ENCODE data around the gene LUZP2.

DNA sequence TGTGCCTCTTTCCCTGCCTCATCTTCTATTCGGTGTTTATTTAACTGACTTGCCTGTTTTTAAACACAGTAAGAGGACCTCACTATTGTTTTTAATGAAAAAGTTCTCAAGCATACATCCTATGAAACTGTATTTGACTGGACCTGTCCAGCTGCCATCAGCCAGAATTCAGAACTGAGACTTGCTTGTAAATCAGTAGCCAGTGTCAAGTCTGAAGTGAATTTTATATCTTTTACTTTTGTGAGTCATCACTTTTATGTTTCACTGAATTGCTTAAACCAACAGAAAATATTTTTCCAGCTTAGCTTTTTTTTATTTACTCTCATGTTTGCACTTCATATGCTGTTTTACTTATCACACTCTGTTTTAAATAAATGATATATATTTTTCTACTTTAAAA lies 88.3 kb downstream of the LUZP2 start:
- TF ChIP-seq, protein P1, sequence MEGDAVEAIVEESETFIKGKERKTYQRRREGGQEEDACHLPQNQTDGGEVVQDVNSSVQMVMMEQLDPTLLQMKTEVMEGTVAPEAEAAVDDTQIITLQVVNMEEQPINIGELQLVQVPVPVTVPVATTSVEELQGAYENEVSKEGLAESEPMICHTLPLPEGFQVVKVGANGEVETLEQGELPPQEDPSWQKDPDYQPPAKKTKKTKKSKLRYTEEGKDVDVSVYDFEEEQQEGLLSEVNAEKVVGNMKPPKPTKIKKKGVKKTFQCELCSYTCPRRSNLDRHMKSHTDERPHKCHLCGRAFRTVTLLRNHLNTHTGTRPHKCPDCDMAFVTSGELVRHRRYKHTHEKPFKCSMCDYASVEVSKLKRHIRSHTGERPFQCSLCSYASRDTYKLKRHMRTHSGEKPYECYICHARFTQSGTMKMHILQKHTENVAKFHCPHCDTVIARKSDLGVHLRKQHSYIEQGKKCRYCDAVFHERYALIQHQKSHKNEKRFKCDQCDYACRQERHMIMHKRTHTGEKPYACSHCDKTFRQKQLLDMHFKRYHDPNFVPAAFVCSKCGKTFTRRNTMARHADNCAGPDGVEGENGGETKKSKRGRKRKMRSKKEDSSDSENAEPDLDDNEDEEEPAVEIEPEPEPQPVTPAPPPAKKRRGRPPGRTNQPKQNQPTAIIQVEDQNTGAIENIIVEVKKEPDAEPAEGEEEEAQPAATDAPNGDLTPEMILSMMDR (conservative IDR thresholded peaks at IDR 0.05; ENCODE audit: low read depth, low read length) = no peak
- no peak for TF ChIP-seq EZH2phosphoT487 (IDR thresholded peaks at IDR 0.05; ENCODE audit: borderline replicate concordance, low read length)
- no peak for TF ChIP-seq EZH2 (IDR thresholded peaks at IDR 0.05; ENCODE audit: low read length, unreplicated experiment)

Data from PC-3 (cell line).